Suprapubic skin (tissue), 4 donors: ENCODE measurements around the gene CLPX.
"Not testable (repeated sequence)": the region's sequence is repeated elsewhere in the genome, so short reads cannot be mapped to it uniquely, and the experiment has no call there.

Source experiments
- CTCF ChIP-seq, 2 donors: fragments of 200-600 bp in 1 of 2; fragments of 450-650 bp in 1 of 2; sonication (generic) in 1 of 2; IDR thresholded peaks; one replicate each; pipeline ENCODE4 v1.5.1; 2016 to 2019; ENCODE audit warnings: antibody characterized with exemption in 2 of 2, mild to moderate bottlenecking in 1 of 2, moderate library complexity in 1 of 2
- POLR2A ChIP-seq, 2 donors: fragments of 450-650 bp; IDR thresholded peaks; one replicate each; pipeline ENCODE4 v1.6.1; 2017; ENCODE audit warnings: antibody characterized with exemption in 2 of 2, mild to moderate bottlenecking in 2 of 2, moderate library complexity in 2 of 2
- POLR2AphosphoS5 ChIP-seq, 3 donors: sonication (generic); formaldehyde crosslinking; IDR thresholded peaks; one replicate each; pipeline ENCODE4 v1.6.1; 2017; ENCODE audit warnings: antibody characterized with exemption in 3 of 3

GRCh38 chr15:65181582-65182353 lies 3.4 kb downstream of the CLPX start:
- TF ChIP-seq CTCF, POLR2AphosphoS5, POLR2A (IDR thresholded peaks at IDR 0.05): not testable (repeated sequence)
